ENCODE results near the gene FPR2. TPM values are rescaled to one million over a fixed set of nuclear protein-coding genes. Genes with fewer than 3 reads are reported as not detected.
A peak's percentile ranks its signal among the peaks of the same experiment; 100 is the strongest.

FPR2 gene
- total RNA-seq, 4 donors from 2014 or later: 0.26 to 1.00 TPM; not detected in 2

- H3K27ac ChIP-seq: no peak overlapping the region
- H3K4me1 ChIP-seq: no peaks in the 10 kb centered on the region
- TF ChIP-seq CTCF (IDR thresholded peaks at IDR 0.05 in 4 of 5, conservative IDR thresholded peaks at IDR 0.05 in 1 of 5) (no peak), POLR2A (IDR thresholded peaks at IDR 0.05) (no peak)
- ATAC-seq (no peak), DNase-seq (no peak)
- no peaks in the 10 kb centered on the region for H3K27me3 ChIP-seq
- intact Hi-C loops (cut with DNase I; ENCODE audit: low total_unique reads): no loop called here
- no peaks in the 10 kb centered on the region for H3K9me3 ChIP-seq
- H3K36me3 ChIP-seq: no peaks in the 10 kb centered on the region
- in situ Hi-C loops (cut with MboI; ENCODE audit: low sequenced_read_pairs in 4 of 4): no loop called here
- no peak overlapping the region for H3K4me3 ChIP-seq
Measured at GRCh38 chr19:51743405-51743804, 17.6 kb upstream of the FPR2 start.

GRCh38 chr19:51746731-51747130, 14.2 kb upstream of the FPR2 start:
- Histone ChIP-seq H3K36me3 (no peaks in the 10 kb centered on the region), H3K27me3 (no peaks in the 10 kb centered on the region), H3K4me1 (no peaks in the 10 kb centered on the region), H3K27ac (no peak overlapping the region), H3K9me3 (no peaks in the 10 kb centered on the region), H3K4me3 (no peak overlapping the region)
- in situ Hi-C loops (cut with MboI; ENCODE audit: low sequenced_read_pairs in 4 of 4): no loop called here
- no peak for DNase-seq
- intact Hi-C loops (cut with DNase I; ENCODE audit: low total_unique reads): no loop called here
- no peak for ATAC-seq
- no peak for TF ChIP-seq POLR2A (IDR thresholded peaks at IDR 0.05)
- no peak for TF ChIP-seq CTCF (IDR thresholded peaks at IDR 0.05 in 4 of 5, conservative IDR thresholded peaks at IDR 0.05 in 1 of 5)

- intact Hi-C loops (cut with DNase I; ENCODE audit: low total_unique reads): no loop called here
- H3K27ac ChIP-seq: no peak overlapping the region
- TF ChIP-seq POLR2A (IDR thresholded peaks at IDR 0.05): no peak
- TF ChIP-seq CTCF (IDR thresholded peaks at IDR 0.05 in 4 of 5, conservative IDR thresholded peaks at IDR 0.05 in 1 of 5): no peak
Measured at GRCh38 chr19:51749979-51750378, 11.0 kb upstream of the FPR2 start.

GRCh38 chr19:51750400-51751094, 10.4 kb upstream of the FPR2 start:
- H3K27ac ChIP-seq: no peak overlapping the region
- no peak for TF ChIP-seq CTCF (IDR thresholded peaks at IDR 0.05 in 4 of 5, conservative IDR thresholded peaks at IDR 0.05 in 1 of 5)
- TF ChIP-seq POLR2A (IDR thresholded peaks at IDR 0.05): no peak

More at GRCh38 chr19:51749979-51750378, 11.0 kb upstream of the FPR2 start:
- ATAC-seq (no peak), DNase-seq (no peak)
- Histone ChIP-seq H3K27me3 (no peaks in the 10 kb centered on the region), H3K4me3 (no peak overlapping the region), H3K36me3 (no peaks in the 10 kb centered on the region), H3K9me3 (no peaks in the 10 kb centered on the region), H3K4me1 (no peaks in the 10 kb centered on the region)
- in situ Hi-C loops (cut with MboI; ENCODE audit: low sequenced_read_pairs in 4 of 4): no loop called here

GRCh38 chr19:51751655-51752054, 9.3 kb upstream of the FPR2 start, which contains the start of gene FPR1:
Gene FPR1, minus strand, starts transcription at chr19:51751878. Its CDS starts 4,884 bp downstream, at chr19:51746994.
- in situ Hi-C loops (cut with MboI; ENCODE audit: low sequenced_read_pairs in 4 of 4): no loop called here
- intact Hi-C loops (cut with DNase I; ENCODE audit: low total_unique reads): no loop called here
- TF ChIP-seq POLR2A (IDR thresholded peaks at IDR 0.05) (peak in 1 of 2 donors; percentile 25), CTCF (IDR thresholded peaks at IDR 0.05 in 4 of 5, conservative IDR thresholded peaks at IDR 0.05 in 1 of 5) (no peak)
- no peak within 1 kb of the TSS for H3K27ac ChIP-seq
- ATAC-seq (peak in 1 of 2 donors; percentile 41), DNase-seq (no peak)
- H3K36me3 ChIP-seq: no peaks in the 10 kb centered on the region
- H3K4me3 ChIP-seq: peak within 1 kb of the TSS in 1 of 4 donors; percentile 18
- H3K27me3 ChIP-seq: no peaks in the 10 kb centered on the region
- H3K4me1 ChIP-seq: no peaks in the 10 kb centered on the region
- H3K9me3 ChIP-seq: no peaks in the 10 kb centered on the region

More at GRCh38 chr19:51750400-51751094, 10.4 kb upstream of the FPR2 start:
- no peak for DNase-seq
- ATAC-seq: no peak
- in situ Hi-C loops (cut with MboI; ENCODE audit: low sequenced_read_pairs in 4 of 4): no loop called here
- H3K4me3 ChIP-seq: peak overlapping the region in 1 of 4 donors; percentile 18
- no peaks in the 10 kb centered on the region for H3K4me1 ChIP-seq
- H3K9me3 ChIP-seq: no peaks in the 10 kb centered on the region
- no peaks in the 10 kb centered on the region for H3K27me3 ChIP-seq
- H3K36me3 ChIP-seq: no peaks in the 10 kb centered on the region
- intact Hi-C loops (cut with DNase I; ENCODE audit: low total_unique reads): no loop called here
